KOPT-K1 (cell line): Measurements from ENCODE around the gene ILF2.
"Not testable (repeated sequence)": the region's sequence is repeated elsewhere in the genome, so short reads cannot be mapped to it uniquely, and the experiment has no call there.

Experiments used
- H3K27ac ChIP-seq: fragments of 200-600 bp; sonication (generic); 2 replicates; pipeline ENCODE4 v1.5.1; 2016; ENCODE audit warnings: antibody characterized with exemption, mild to moderate bottlenecking, low read depth, low read length; ENCODE audit not compliant: poor library complexity, severe bottlenecking
- H3K36me3 ChIP-seq: fragments of 200-600 bp; sonication (generic); 2 replicates; pipeline ENCODE4 v1.5.1; 2017; ENCODE audit warnings: antibody characterized with exemption, mild to moderate bottlenecking, low read length, moderate library complexity; ENCODE audit not compliant: insufficient read depth
- H3K9me3 ChIP-seq: fragments of 200-600 bp; sonication (generic); 2 replicates; pipeline ENCODE4 v1.5.1; 2017; ENCODE audit warnings: antibody characterized with exemption, low read length, mild to moderate bottlenecking; ENCODE audit not compliant: insufficient read depth, poor library complexity, severe bottlenecking

Gene ILF2

DNA sequence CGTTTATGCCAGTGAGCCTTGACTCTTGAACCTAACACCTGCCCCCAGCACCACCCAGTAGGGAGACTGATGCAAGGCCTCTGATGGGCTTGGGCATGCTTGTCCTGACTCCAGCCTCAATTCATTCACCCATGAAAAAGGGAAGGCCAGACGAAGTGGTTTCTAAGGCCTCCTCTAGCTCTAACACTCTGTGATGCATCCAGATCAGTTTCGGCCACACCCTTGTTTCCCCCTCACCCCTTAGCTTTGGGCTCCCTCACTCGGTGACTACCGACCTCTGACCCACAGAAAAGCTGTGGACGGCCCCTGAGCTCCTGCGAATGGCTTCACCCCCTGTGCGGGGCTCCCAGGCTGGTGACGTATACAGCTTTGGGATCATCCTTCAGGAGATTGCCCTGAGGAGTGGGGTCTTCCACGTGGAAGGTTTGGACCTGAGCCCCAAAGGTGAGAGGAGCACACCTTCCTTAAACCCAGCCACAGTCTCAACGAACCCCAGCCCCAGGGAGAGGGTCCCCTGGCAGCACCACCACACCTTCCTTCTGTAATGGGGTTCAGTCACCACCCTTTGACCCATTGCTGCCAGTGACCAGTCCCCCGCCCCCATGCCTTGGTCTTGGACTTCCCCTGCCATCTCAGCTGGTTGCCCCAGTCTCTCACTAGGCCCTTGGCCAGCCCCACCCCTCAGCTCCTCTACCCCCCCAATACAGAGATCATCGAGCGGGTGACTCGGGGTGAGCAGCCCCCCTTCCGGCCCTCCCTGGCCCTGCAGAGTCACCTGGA lies 16.7 kb upstream of the ILF2 start:
- Histone ChIP-seq H3K27ac (no peak overlapping the region), H3K36me3 (no peaks in the 10 kb centered on the region), H3K9me3 (no peaks in the 10 kb centered on the region)

DNA sequence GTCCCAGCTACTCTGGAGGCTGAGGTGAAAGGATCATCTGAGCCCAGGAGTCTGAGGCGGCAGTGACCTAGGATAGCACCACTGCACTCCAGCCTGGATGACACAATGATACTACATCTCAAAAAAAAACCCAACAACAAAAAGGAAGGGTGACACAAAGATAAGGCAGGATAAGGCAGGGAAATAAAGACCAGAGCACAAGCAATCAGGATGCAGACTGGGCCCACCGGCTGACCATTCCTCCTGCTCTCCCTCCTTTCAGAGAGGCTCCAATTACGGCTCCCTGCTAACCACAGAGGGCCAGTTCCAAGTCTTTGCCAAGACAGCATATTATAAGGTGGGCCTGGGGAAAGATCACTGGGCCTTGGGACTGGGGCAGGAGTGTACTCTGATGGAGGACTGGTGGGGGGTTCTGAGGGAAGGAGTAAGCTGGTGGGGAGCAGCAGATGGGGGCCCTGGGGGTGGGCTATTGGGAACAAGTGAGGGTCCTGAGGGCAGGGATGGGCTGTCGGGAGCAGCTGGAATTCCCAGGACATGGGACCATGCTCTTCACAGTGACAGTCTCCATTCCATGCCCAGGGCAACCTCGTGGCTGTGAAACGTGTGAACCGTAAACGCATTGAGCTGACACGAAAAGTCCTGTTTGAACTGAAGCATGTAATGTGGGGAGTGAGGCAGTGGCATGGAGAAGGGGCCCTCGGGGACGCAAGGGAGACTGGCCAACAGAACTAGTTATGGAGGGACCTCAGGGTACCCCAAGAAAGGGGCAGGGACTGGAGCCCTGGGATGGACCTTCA lies 14.9 kb upstream of the ILF2 start:
- Histone ChIP-seq H3K9me3 (no peaks in the 10 kb centered on the region), H3K27ac (no peak overlapping the region), H3K36me3 (no peaks in the 10 kb centered on the region)

DNA sequence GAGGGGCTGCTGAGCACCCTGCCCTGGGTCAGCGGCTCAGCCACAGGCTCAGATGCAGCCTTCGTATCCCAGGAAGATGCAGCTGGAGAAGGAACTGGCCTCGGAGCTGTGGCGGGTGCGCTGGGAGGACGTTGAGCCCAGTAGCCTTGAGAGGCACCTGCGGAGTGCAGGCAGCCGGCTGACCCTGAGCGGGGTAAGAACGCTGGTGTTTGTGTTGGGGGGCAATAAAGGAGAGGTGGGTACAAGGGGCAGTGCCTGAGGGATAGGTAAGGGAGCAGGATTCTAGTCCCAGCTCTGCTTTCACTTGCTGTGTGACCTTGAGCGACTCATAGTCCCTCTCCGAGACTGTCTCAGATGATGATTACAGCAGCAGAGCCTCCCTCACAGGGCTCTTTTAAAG lies 14.1 kb upstream of the ILF2 start:
- Histone ChIP-seq H3K27ac (no peak overlapping the region), H3K9me3 (no peaks in the 10 kb centered on the region), H3K36me3 (no peaks in the 10 kb centered on the region)

DNA sequence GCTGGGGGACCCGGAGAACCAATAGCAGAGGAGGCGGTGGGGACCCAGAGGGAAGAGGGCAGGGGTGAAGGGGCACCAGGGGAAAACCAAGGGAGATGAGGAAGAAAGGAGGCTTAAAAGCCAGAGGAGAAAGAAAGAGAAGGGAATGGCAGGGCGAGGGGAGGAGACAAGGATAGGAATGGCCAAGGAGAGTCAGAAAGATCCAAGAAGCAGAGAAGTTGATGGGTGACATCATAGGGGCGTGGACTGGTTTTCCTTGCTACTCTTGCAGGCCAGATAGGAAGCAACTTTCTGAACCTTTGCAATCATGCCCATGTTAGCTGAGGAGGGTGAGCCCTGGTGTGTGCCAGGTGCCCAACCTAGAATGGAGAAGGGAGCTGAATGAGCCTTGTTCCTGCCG lies 13.1 kb upstream of the ILF2 start:
- Histone ChIP-seq H3K36me3 (no peaks in the 10 kb centered on the region), H3K27ac (no peak overlapping the region), H3K9me3 (no peaks in the 10 kb centered on the region)

DNA sequence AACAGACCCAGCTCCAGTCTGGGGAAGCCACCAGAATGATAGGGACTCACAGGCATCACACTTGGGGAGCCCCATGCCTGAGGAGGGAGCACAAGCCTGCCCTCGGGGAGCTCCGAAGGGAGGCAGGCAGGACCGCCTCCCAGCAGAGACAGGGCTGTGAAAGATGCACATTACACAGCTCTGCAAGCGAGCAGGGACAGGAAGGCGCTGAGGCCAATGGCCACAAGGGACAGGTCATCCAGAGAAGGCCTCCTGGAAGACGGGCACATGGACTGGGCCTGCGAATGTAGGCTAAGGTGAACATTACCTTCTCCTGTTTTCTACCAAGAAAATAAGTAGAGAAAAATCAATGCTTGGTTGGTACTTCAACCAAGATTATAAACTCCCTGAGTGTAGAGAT lies 11.9 kb upstream of the ILF2 start:
- no peak overlapping the region for H3K27ac ChIP-seq
- no peaks in the 10 kb centered on the region for H3K9me3 ChIP-seq
- no peaks in the 10 kb centered on the region for H3K36me3 ChIP-seq

DNA sequence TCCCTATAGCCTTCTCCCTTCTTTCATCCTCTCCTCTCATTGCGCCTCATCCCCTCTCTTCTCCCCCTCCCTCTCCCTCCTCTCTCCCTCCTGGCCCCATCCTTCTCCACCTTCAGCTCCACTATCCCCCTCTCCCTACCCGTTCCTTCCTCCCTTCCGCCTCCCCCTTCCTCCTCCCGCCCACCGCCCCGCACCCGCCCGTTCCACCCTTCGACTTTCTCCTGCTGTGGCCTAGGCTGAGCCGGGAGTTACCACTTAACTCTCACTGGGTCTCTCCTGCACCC lies 9.3 kb upstream of the ILF2 start:
- no peaks in the 10 kb centered on the region for H3K9me3 ChIP-seq
- H3K36me3 ChIP-seq, result no peaks in the 10 kb centered on the region
- no peak overlapping the region for H3K27ac ChIP-seq

DNA sequence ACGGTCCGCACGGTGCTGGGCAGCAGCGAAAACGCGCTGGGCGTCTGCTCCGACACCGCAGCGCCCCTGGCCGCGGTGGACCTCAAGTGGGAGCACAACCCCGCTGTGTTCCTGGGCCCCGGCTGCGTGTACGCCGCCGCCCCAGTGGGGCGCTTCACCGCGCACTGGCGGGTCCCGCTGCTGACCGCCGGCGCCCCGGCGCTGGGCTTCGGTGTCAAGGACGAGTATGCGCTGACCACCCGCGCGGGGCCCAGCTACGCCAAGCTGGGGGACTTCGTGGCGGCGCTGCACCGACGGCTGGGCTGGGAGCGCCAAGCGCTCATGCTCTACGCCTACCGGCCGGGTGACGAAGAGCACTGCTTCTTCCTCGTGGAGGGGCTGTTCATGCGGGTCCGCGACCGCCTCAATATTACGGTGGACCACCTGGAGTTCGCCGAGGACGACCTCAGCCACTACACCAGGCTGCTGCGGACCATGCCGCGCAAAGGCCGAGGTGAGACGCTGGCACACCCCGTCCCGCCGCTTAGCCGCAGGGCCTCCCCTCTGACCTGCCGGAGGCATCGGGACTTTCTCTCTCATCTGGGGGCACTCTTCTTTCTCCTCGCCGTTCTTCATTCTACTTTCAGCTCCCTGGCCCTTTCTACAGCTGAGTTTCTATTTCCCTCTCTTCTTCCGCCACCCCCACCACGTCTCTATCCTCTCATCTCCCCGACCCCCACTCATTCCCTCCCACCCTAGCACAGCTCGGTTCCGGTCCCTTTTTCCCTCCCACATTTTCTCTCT lies 8.7 kb upstream of the ILF2 start:
- Histone ChIP-seq H3K36me3 (no peaks in the 10 kb centered on the region), H3K9me3 (no peaks in the 10 kb centered on the region), H3K27ac (no peak overlapping the region)

DNA sequence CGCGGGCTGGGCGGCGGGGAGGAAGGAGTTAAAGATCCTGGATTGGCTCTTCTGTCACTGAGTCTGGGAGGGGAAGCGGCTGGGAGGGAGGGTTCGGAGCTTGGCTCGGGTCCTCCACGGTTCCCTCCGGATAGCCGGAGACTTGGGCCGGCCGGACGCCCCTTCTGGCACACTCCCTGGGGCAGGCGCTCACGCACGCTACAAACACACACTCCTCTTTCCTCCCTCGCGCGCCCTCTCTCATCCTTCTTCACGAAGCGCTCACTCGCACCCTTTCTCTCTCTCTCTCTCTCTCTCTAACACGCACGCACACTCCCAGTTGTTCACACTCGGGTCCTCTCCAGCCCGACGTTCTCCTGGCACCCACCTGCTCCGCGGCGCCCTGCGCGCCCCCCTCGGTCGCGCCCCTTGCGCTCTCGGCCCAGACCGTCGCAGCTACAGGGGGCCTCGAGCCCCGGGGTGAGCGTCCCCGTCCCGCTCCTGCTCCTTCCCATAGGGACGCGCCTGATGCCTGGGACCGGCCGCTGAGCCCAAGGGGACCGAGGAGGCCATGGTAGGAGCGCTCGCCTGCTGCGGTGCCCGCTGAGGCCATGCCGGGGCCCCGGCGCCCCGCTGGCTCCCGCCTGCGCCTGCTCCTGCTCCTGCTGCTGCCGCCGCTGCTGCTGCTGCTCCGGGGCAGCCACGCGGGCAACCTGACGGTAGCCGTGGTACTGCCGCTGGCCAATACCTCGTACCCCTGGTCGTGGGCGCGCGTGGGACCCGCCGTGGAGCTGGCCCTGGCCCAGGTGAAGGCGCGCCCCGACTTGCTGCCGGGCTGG lies 7.9 kb upstream of the ILF2 start, which contains the start of gene NPR1:
TSS of gene NPR1 (plus strand) at position 170 of the 818 bp plus-strand sequence. CDS start at position 591, 421 bp downstream.
- H3K9me3 ChIP-seq, result no peaks in the 10 kb centered on the region
- no peak within 1 kb of the TSS for H3K27ac ChIP-seq
- H3K36me3 ChIP-seq, result no peaks in the 10 kb centered on the region

DNA sequence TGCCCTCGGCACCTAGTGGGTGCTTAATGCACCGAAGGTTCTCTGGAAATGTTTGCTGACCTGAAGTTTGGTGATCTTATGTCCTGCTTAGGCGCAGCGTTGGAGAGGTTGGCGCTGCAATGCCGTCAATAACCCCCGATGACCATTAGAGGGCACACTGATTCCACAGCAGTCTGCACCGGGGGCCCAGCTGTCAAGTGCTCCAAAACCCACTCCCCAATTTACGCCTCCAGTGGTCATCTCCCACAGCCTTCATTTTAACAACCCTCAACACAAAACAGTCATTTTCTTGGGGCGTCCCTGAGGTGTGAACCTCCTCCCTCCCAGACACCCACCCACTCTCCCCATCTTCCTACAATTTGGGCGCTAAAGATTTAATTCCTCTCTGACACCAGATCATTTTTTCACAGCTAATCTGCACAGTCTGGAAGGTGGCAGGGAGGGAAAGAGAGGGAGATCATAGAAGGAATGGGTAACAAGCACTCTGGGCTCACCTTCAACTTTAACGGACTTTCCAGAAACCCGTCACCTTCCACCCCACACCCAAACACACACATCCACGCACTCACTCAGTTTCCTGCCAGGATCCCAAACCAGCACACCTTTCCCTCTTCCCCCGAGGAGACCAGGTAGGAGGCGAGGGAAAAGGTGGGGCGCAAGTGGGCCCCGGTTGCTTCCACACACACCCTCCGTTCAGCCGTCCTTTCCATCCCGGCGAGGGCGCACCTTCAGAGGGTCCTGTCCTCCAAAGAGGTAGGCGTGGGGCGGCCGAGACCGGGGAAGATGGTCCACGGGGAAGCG lies 7.1 kb upstream of the ILF2 start:
- no peaks in the 10 kb centered on the region for H3K9me3 ChIP-seq
- H3K27ac ChIP-seq, result no peak overlapping the region
- no peaks in the 10 kb centered on the region for H3K36me3 ChIP-seq

DNA sequence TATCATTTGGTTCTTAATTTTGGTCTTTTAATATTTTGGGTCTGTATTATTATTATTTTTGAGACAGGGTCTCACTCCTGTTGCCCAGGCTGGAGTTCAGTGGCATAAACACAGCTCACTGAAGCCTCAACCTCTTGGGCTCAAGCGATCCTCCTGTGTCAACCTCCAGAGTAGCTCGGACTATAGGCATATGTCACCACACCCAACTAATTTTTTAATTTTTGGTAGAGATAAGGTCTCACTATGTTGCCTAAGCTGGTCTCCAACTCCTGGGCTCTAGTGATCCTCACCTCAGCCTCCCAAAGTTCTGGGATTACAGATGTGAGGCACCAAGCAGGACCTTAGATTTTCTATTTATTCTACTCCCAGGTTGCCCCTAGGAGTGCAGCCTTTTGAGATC lies 2.7 kb upstream of the ILF2 start:
- Histone ChIP-seq H3K27ac (no peak overlapping the region), H3K36me3 (peaks cover 15% of the 10 kb centered on the region), H3K9me3 (no peaks in the 10 kb centered on the region)

DNA sequence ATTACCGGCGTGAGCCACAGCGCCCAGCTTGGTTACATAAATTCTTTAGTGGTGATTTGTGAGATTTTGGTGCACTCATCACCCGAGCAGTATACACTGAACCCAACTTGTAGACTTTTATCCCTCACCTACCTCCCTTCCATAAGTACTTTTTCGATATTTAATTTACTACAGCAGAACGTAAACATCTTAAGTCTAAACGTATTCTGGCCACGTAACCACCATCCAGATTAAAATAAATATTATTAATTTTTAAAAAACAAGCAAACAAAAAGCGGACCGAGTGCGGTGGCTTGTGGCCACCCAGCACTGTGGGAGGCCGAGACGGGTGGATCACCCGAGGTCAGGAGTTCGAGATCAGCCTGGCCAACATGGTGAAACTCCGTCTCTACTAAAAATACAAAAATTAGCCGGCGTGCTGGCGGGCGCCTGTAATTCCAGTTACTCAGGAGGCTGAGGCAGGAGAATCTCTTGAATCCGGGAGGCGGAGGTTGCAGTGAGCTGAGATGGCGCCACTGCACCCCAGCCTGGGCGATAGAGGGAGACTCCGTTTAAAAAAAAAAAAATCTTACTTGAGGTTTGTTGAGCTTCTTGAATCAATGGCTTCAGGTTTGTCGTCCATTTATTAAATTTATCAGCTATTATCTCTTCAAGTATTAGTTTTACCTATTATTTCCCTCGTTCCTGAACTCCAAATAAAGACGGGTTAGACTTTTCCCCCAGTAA lies 998 bp upstream of the ILF2 start:
- not testable (repeated sequence) for H3K9me3 ChIP-seq
- H3K27ac ChIP-seq, result peak overlapping the region; percentile 62
- peaks cover 33% of the 10 kb centered on the region for H3K36me3 ChIP-seq

DNA sequence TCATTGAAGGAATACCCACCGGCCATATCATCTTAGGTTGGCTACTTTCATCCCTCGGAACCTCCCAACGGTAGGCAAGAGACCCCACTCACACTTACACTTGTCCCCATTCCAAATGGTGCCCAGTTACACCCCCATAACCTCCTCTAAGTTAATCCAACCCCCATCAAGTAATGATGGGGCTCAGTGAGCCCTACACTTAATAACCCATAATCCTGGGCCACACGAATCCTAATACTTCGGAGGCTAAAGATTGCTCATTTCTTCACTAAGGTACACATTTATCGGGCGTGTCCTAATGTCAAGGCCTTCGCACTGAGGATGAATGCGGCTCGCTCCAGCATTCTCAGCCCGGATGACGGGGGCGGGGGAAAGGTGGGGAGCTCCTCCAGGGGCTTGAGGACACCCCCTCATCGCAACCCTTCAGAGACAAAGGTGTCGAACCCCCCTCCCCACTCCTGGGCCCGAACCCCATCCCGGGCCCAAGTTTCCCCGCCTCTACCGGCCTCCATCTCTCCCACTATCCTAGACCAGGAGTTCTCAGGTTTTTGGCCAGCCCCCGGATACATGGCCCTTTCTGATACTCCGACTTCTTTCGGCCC lies 435 bp downstream of the ILF2 start:
- peak overlapping the region; percentile 91 for H3K27ac ChIP-seq
- H3K36me3 ChIP-seq, result peaks cover 47% of the 10 kb centered on the region
- H3K9me3 ChIP-seq, result no peaks in the 10 kb centered on the region

DNA sequence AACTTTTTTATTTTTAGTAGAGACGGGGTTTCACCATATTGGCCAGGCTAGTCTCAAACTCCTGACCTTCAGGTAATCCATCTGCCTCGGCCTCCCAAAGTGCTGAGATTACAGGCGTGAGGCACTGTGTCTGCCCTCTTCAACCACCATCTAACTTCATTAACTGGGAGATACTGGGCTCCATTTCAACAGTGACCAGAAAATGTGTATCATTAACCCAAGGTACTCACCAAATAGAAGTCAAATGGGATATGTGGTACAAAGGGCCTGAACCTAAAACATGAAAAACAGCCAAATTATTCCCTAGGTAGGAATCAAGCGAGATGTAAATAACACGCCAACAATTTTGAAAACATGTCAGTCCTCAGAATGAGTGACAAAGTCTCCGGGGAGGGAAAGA lies 1.2 kb downstream of the ILF2 start:
- H3K36me3 ChIP-seq, result peaks cover 55% of the 10 kb centered on the region

More for the DNA sequence above, 1.2 kb downstream of the ILF2 start:
- H3K27ac ChIP-seq, result peak overlapping the region; percentile 91
- no peaks in the 10 kb centered on the region for H3K9me3 ChIP-seq
